A549 (cell line): Measurements from ENCODE around the gene TMEM123. TPM values are rescaled to one million over a fixed set of nuclear protein-coding genes. Genes with fewer than 3 reads are reported as not detected.

ENCODE experiments used
- ATAC-seq, 2 experiments: fragments of 200-7000 bp in 1 of 2; fragments of >200 bp in 1 of 2; cut with Nextera tagmentation in 1 of 2; cut with Tn5 transposase in 1 of 2; 3 replicates each; pipeline versions ENCODE4 v1.8.0 to v1.9.1; 2018 to 2020; ENCODE audit warnings: mild to moderate bottlenecking in 1 of 2, moderate library complexity in 1 of 2
- CTCF ChIA-PET: fragments of 300-600 bp; sonication (Branson Sonifier 250); formaldehyde crosslinking; extraction: SDS; loops from one replicate; lab custom pipeline; 2021; ENCODE audit warnings: antibody characterized with exemption, inconsistent platforms; lab: Yijun Ruan, JAX
- POLR2A ChIA-PET: fragments of 350-600 bp; formaldehyde crosslinking; extraction: SDS; loops from one replicate; lab custom pipeline; 2021; ENCODE audit warnings: antibody characterized with exemption, inconsistent platforms; lab: Yijun Ruan, JAX
- DNase-seq, 2 experiments: peaks; one replicate each; pipeline versions ENCODE4 v3.0.0 to v3.0.0-alpha.2; 2011 to 2016; ENCODE audit warnings: low read depth in 1 of 2, low spot score in 1 of 2
- FAIRE-seq: peaks from 2 replicates; lab custom pipeline; 2011; peaks lifted over from hg19 to GRCh38; lab: Jason Lieb, UNC
- H3K27ac ChIP-seq, 2 experiments: fragments of >200 bp; sonication (Bioruptor Twin); formaldehyde crosslinking; 3 replicates each; pipeline ENCODE4 v1.5.1; 2016 to 2017
- H3K4me1 ChIP-seq: fragments of >200 bp; sonication (Bioruptor Twin); formaldehyde crosslinking; 3 replicates; pipeline ENCODE4 v1.6.1; 2016
- H3K4me2 ChIP-seq: fragments of >200 bp; sonication (Bioruptor Twin); formaldehyde crosslinking; 3 replicates; pipeline ENCODE4 v1.6.1; 2016
- H3K4me3 ChIP-seq: fragments of >200 bp; sonication (Bioruptor Twin); formaldehyde crosslinking; 3 replicates; pipeline ENCODE4 v1.5.1; 2016
- H3K9me3 ChIP-seq: fragments of >200 bp; sonication (Bioruptor Twin); formaldehyde crosslinking; 3 replicates; pipeline ENCODE4 v1.6.1; 2016
- CBX8 ChIP-seq: fragments of 200-600 bp; sonication (generic); IDR thresholded peaks from 2 replicates; pipeline ENCODE4 v1.6.1; 2016
- CHD4 ChIP-seq: fragments of 200-600 bp; sonication (generic); IDR thresholded peaks from 2 replicates; pipeline ENCODE4 v1.6.1; 2016; ENCODE audit warnings: antibody characterized with exemption, mild to moderate bottlenecking, borderline replicate concordance
- EHMT2 ChIP-seq: fragments of 200-600 bp; sonication (generic); IDR thresholded peaks from 2 replicates; pipeline ENCODE4 v1.6.1; 2016; ENCODE audit warnings: antibody characterized with exemption, low read depth, mild to moderate bottlenecking, moderate library complexity
- ESRRA ChIP-seq: fragments of 150-350 bp; IDR thresholded peaks from 2 replicates; pipeline ENCODE4 v1.6.1; 2014; ENCODE audit warnings: mild to moderate bottlenecking, low read length, borderline replicate concordance
- FOSL2 ChIP-seq, 2 experiments: fragments of 450-650 bp in 1 of 2; fragments of >200 bp in 1 of 2; sonication (Bioruptor Twin) in 1 of 2; formaldehyde crosslinking; IDR thresholded peaks; 2 replicates each; pipeline versions ENCODE4 v1.5.0 to v1.6.1; 2016 to 2020; ENCODE audit warnings: mild to moderate bottlenecking in 1 of 2, moderate library complexity in 1 of 2
- HDAC2 ChIP-seq: fragments of 200-600 bp; sonication (generic); IDR thresholded peaks from 2 replicates; pipeline ENCODE4 v1.6.1; 2016
- HEYL ChIP-seq: fragments of 250-450 bp; sonication (Bioruptor Pico); IDR thresholded peaks from 2 replicates; pipeline ENCODE4 v1.8.0; 2021; ENCODE audit warnings: mild to moderate bottlenecking, moderate library complexity
- HOXB13 ChIP-seq: fragments of 250-450 bp; sonication (Bioruptor Pico); IDR thresholded peaks from 2 replicates; pipeline ENCODE4 v1.5.0; 2020; ENCODE audit warnings: low read depth, mild to moderate bottlenecking, moderate library complexity
- HOXB5 ChIP-seq: fragments of 250-450 bp; sonication (Bioruptor Pico); IDR thresholded peaks from 2 replicates; pipeline ENCODE4 v1.5.0; 2020; ENCODE audit warnings: mild to moderate bottlenecking, moderate library complexity
- KDM1A ChIP-seq: fragments of 200-600 bp; sonication (generic); IDR thresholded peaks from 2 replicates; pipeline ENCODE4 v1.6.1; 2016; ENCODE audit warnings: low read depth, mild to moderate bottlenecking
- KDM5A ChIP-seq: fragments of 200-600 bp; sonication (generic); IDR thresholded peaks from 2 replicates; pipeline ENCODE4 v1.6.1; 2016; ENCODE audit warnings: antibody characterized with exemption, mild to moderate bottlenecking
- MAFK ChIP-seq: fragments of 450-650 bp; IDR thresholded peaks from 2 replicates; pipeline ENCODE4 v1.6.1; 2014; ENCODE audit not compliant: partially characterized antibody
- NFE2L2 ChIP-seq: fragments of 150-350 bp; conservative IDR thresholded peaks from 2 replicates; pipeline ENCODE4 v1.6.1; 2014; ENCODE audit warnings: low read length
- NPAS2 ChIP-seq: fragments of 250-450 bp; sonication (Bioruptor Pico); IDR thresholded peaks from 2 replicates; pipeline ENCODE4 v1.8.0; 2022; ENCODE audit warnings: mild to moderate bottlenecking, moderate library complexity, borderline replicate concordance
- PHF8 ChIP-seq: fragments of 200-600 bp; sonication (generic); IDR thresholded peaks from 2 replicates; pipeline ENCODE4 v1.6.1; 2016; ENCODE audit warnings: low read depth, mild to moderate bottlenecking, antibody characterized with exemption, moderate library complexity, borderline replicate concordance
- RAD21 ChIP-seq, 2 experiments: fragments of >200 bp in 1 of 2; sonication (Bioruptor Twin) in 1 of 2; formaldehyde crosslinking in 1 of 2; IDR thresholded peaks in 1 of 2; conservative IDR thresholded peaks in 1 of 2; 2 replicates in 1 of 2; 3 replicates in 1 of 2; pipeline ENCODE4 v1.6.1; 2012 to 2018; ENCODE audit warnings: inconsistent platforms in 1 of 2
- RARB ChIP-seq: fragments of 250-450 bp; sonication (Bioruptor Pico); IDR thresholded peaks from 2 replicates; pipeline ENCODE4 v1.8.0; 2021; ENCODE audit warnings: mild to moderate bottlenecking, moderate library complexity
- RCOR1 ChIP-seq: fragments of 150-350 bp; IDR thresholded peaks from 2 replicates; pipeline ENCODE4 v1.6.1; 2014; ENCODE audit warnings: antibody characterized with exemption, low read length, low read depth
- RFX5 ChIP-seq: fragments of 450-650 bp; IDR thresholded peaks from 2 replicates; pipeline ENCODE4 v1.7.1; 2014; ENCODE audit warnings: antibody characterized with exemption, mild to moderate bottlenecking, moderate library complexity
- RNF2 ChIP-seq: fragments of 200-600 bp; sonication (generic); IDR thresholded peaks from 2 replicates; pipeline ENCODE4 v1.6.1; 2016; ENCODE audit warnings: low read depth, mild to moderate bottlenecking, antibody characterized with exemption, moderate library complexity, borderline replicate concordance
- SMC3 ChIP-seq: fragments of >200 bp; sonication (Bioruptor Twin); formaldehyde crosslinking; IDR thresholded peaks from 3 replicates; pipeline ENCODE4 v1.6.1; 2018; ENCODE audit warnings: inconsistent platforms
- USF2 ChIP-seq: fragments of 450-650 bp; IDR thresholded peaks from 2 replicates; pipeline ENCODE4 v1.6.1; 2014; ENCODE audit warnings: antibody characterized with exemption
- ZNF302 ChIP-seq: fragments of 250-450 bp; sonication (Bioruptor Pico); IDR thresholded peaks from 2 replicates; pipeline ENCODE4 v1.9.0; 2021; ENCODE audit warnings: inconsistent platforms, mild to moderate bottlenecking, moderate library complexity
- WGBS: methylation state at CpG from one replicate; pipeline ENCODE4 v1.1.6; 2017; ENCODE audit errors: missing lambda C conversion rate; 5-methylcytosine and 5-hydroxymethylcytosine counted together
- polyA plus RNA-seq, 4 experiments: library from polyadenylated mRNA; depleted of rRNA in 3 of 4; stranded (reverse); fragments of >200 nt; fragmentation: RNase III in 1 of 4; extraction: RNeasy Plus Mini Kit Qiagen cat#74134 plus additional on column Dnase treatment in 1 of 4; gene quantifications; 2 replicates in 3 of 4; 3 replicates in 1 of 4; pipeline ENCODE4 v1.2.3, GENCODE V29; 2011 to 2017
- TF ChIP-seq, protein P1 (sequence below): fragments of >200 bp; sonication (Bioruptor Twin); formaldehyde crosslinking; IDR thresholded peaks from 2 replicates; pipeline ENCODE4 v1.6.1; 2016
- TF ChIP-seq, protein P2 (sequence below): fragments of >200 bp; sonication (Bioruptor Twin); formaldehyde crosslinking; IDR thresholded peaks from 3 replicates; pipeline ENCODE4 v1.5.1; 2016

Gene TMEM123
- polyA plus RNA-seq, 2 of the 4 experiments (the other 2 are of a cell fraction), result 199 to 458 TPM

- Histone ChIP-seq H3K4me1 (peaks cover 6% of the 10 kb centered on the region; the same call in 2 of the 3 replicates), H3K27ac (no peak overlapping the region), H3K4me2 (no peak overlapping the region), H3K4me3 (no peak overlapping the region), H3K9me3 (no peaks in the 10 kb centered on the region; the same call in 2 of the 3 replicates)
- TF ChIP-seq PHF8 (no peak), HDAC2 (no peak), FOSL2 (IDR thresholded peaks at IDR 0.05) (no peak), FOSL2 (CRISPR knock-in tag; IDR thresholded peaks at IDR 0.05) (no peak), RCOR1 (no peak), SMC3 (no peak), CHD4 (no peak), RFX5 (no peak), RAD21 (conservative IDR thresholded peaks at IDR 0.05 in 1 of 2, IDR thresholded peaks at IDR 0.05 in 1 of 2) (no peak)
- TF ChIP-seq, protein P1, sequence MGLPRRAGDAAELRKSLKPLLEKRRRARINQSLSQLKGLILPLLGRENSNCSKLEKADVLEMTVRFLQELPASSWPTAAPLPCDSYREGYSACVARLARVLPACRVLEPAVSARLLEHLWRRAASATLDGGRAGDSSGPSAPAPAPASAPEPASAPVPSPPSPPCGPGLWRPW, result no peak
- ATAC-seq, result no peak
- POLR2A ChIA-PET, result no interaction called here
- FAIRE-seq, result no peak
- no peak for DNase-seq
- CTCF ChIA-PET, result interaction anchor here (2.1 kb wide), 1 partner anchor 239 kb away, joined by 8 read pairs; no protein-coding TSS in a partner anchor
- 0% methylated on average over 1 of the region's 1 CpG for WGBS
Measured at GRCh38 chr11:102427068-102427467, 25.5 kb downstream of the TMEM123 start.

- TF ChIP-seq SMC3, result no peak
- TF ChIP-seq RFX5, result no peak
- TF ChIP-seq USF2, result no peak
- no peak for TF ChIP-seq NPAS2
- TF ChIP-seq EHMT2, result no peak
- TF ChIP-seq, protein P2, sequence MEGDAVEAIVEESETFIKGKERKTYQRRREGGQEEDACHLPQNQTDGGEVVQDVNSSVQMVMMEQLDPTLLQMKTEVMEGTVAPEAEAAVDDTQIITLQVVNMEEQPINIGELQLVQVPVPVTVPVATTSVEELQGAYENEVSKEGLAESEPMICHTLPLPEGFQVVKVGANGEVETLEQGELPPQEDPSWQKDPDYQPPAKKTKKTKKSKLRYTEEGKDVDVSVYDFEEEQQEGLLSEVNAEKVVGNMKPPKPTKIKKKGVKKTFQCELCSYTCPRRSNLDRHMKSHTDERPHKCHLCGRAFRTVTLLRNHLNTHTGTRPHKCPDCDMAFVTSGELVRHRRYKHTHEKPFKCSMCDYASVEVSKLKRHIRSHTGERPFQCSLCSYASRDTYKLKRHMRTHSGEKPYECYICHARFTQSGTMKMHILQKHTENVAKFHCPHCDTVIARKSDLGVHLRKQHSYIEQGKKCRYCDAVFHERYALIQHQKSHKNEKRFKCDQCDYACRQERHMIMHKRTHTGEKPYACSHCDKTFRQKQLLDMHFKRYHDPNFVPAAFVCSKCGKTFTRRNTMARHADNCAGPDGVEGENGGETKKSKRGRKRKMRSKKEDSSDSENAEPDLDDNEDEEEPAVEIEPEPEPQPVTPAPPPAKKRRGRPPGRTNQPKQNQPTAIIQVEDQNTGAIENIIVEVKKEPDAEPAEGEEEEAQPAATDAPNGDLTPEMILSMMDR, result no peak
- TF ChIP-seq, all 56 proteins: peak for 0
- no peak overlapping the region for H3K4me3 ChIP-seq
- CTCF ChIA-PET, result interaction anchor here (2.1 kb wide), 1 partner anchor 240 kb away, joined by 8 read pairs; no protein-coding TSS in a partner anchor
- no peak overlapping the region for H3K27ac ChIP-seq
- POLR2A ChIA-PET, result no interaction called here
- H3K9me3 ChIP-seq, result no peaks in the 10 kb centered on the region
- DNase-seq (no peak), ATAC-seq (no peak), FAIRE-seq (no peak)
- H3K4me1 ChIP-seq, result peaks cover 6% of the 10 kb centered on the region; the same call in 2 of the 3 replicates
- no peak overlapping the region for H3K4me2 ChIP-seq
Measured at GRCh38 chr11:102426570-102426969, 26.0 kb downstream of the TMEM123 start.

- Histone ChIP-seq H3K4me1 (peaks cover 10% of the 10 kb centered on the region), H3K27ac (no peak overlapping the region), H3K4me3 (no peak overlapping the region), H3K4me2 (no peak overlapping the region), H3K9me3 (no peaks in the 10 kb centered on the region)
- no peak for FAIRE-seq
- ChIA-PET POLR2A (interaction anchor here (0.7 kb wide), 1 partner anchor 50 kb away, joined by 4 read pairs; no protein-coding TSS in a partner anchor), CTCF (interaction anchor here (0.8 to 2.1 kb wide), 2 partner anchors 70 to 240 kb away, joined by 3 to 8 read pairs; no protein-coding TSS in a partner anchor)
- 87% methylated on average over 2 of the region's 2 CpGs for WGBS
- DNase-seq, result no peak
- no peak for ATAC-seq
- TF ChIP-seq HOXB5 (CRISPR knock-in tag), result no peak
Measured at GRCh38 chr11:102426000-102426399, 26.6 kb downstream of the TMEM123 start.

DNA sequence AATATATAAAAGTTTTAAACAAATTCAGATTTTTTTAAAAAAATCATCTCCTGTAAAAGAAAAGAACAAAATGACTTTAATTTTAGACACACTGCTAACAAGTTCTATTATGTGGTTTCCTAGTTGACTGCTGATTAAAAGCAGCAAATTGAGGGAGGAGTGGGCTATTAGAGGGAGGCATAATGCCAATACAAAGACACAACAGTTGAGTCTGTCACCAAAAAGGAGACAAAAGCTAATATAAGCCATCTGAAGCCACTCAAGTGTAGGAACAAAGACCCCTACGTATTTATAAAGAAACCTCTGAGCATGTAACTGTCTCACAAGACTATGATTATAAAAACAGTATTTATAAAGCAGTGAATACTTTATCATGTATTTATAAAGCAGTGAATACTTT, 28.6 kb downstream of the TMEM123 start:
- no peak overlapping the region for H3K4me2 ChIP-seq
- DNase-seq, result no peak
- H3K4me1 ChIP-seq, result peaks cover 23% of the 10 kb centered on the region
- no peak overlapping the region for H3K4me3 ChIP-seq
- no peak overlapping the region for H3K27ac ChIP-seq
- FAIRE-seq, result no peak
- WGBS, result 91% methylated on average over 1 of the region's 1 CpG
- ChIA-PET POLR2A (no interaction called here), CTCF (interaction anchor here (1.4 kb wide), 2 partner anchors 72 to 310 kb away, joined by 3 to 4 read pairs; no protein-coding TSS in a partner anchor)
- H3K9me3 ChIP-seq, result no peaks in the 10 kb centered on the region
- TF ChIP-seq HEYL (CRISPR knock-in tag) (no peak), ZNF302 (no peak), MAFK (no peak), NPAS2 (no peak), RNF2 (no peak), KDM1A (no peak), KDM5A (no peak), RARB (CRISPR knock-in tag) (no peak), HOXB13 (CRISPR knock-in tag) (no peak), RFX5 (no peak), NFE2L2 (no peak), RAD21 (conservative IDR thresholded peaks at IDR 0.05 in 1 of 2, IDR thresholded peaks at IDR 0.05 in 1 of 2) (no peak), ESRRA (no peak), CBX8 (no peak)
- TF ChIP-seq, protein P2, result no peak
- TF ChIP-seq, protein P1, result no peak
- TF ChIP-seq, all 56 proteins: peak for 0
- ATAC-seq, result no peak
